ENCODE results near the gene CCNK. TPM values are rescaled to one million over a fixed set of nuclear protein-coding genes. Genes with fewer than 3 reads are reported as not detected.

Gene CCNK
- total and polyA plus RNA-seq, 2 of the 13 experiments (the other 11 are each of a cell fraction or from before 2014, with no cell fraction given), result 4.9 to 9.7 TPM

DNA sequence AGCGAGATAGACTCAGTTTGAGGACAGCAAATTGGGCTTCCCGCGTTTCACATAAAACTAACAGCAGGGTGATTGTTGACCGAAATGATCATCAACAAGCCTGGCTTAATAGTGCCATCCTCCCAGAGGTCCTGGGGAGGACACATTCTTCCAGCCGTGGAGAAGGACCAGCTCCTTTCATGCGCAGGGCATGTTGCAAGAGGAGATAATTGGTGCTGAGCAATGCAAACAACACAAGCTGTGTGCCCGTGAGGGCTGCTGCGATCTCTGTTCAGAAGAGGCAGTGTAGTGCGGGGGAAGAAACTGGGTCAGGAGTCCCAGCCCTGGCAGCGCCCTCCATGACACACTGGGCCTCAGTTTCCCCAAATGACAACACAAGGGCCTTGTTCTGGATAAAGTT lies 68.5 kb downstream of the CCNK start (continued):
- TF ChIP-seq ZBTB3 (CRISPR knock-in tag; IDR thresholded peaks at IDR 0.05; ENCODE audit: borderline replicate concordance, low read depth) (no peak), NR0B2 (CRISPR knock-in tag; IDR thresholded peaks at IDR 0.05) (no peak), ZNF451 (CRISPR knock-in tag; IDR thresholded peaks at IDR 0.05) (no peak), KLF11 (CRISPR knock-in tag; IDR thresholded peaks at IDR 0.05) (no peak), CC2D1A (CRISPR knock-in tag; IDR thresholded peaks at IDR 0.05) (no peak), ZNF605 (CRISPR knock-in tag; IDR thresholded peaks at IDR 0.05) (no peak), SALL1 (CRISPR knock-in tag; IDR thresholded peaks at IDR 0.05) (peak; percentile 68), MAFK (conservative IDR thresholded peaks at IDR 0.05 in 1 of 2, IDR thresholded peaks at IDR 0.05 in 1 of 2; ENCODE audit: low read length in 2 of 2) (no peak), EP300 (IDR thresholded peaks at IDR 0.05; ENCODE audit: low read depth in 2 of 2, low read length in 2 of 2) (peak in 1 of 2 experiments; percentile 37; a peak in 1 of 4 replicates), EP300 (CRISPR knock-in tag; IDR thresholded peaks at IDR 0.05; ENCODE audit: borderline replicate concordance) (0 out of 2 replicates have a peak, but pooled peaks have one; percentile 29), EED (CRISPR knock-in tag; IDR thresholded peaks at IDR 0.05) (no peak), ZNF441 (CRISPR knock-in tag; IDR thresholded peaks at IDR 0.05; ENCODE audit: borderline replicate concordance) (no peak), ZFP36 (IDR thresholded peaks at IDR 0.05; ENCODE audit: borderline replicate concordance, low read depth, low read length, partially characterized antibody) (peak; percentile 80), HDAC1 (CRISPR knock-in tag; IDR thresholded peaks at IDR 0.05) (peak; percentile 59), AKNA (CRISPR knock-in tag; IDR thresholded peaks at IDR 0.05; ENCODE audit: borderline replicate concordance) (no peak), ETV5 (CRISPR knock-in tag; IDR thresholded peaks at IDR 0.05; ENCODE audit: borderline replicate concordance) (no peak), ZNF879 (CRISPR knock-in tag; IDR thresholded peaks at IDR 0.05) (no peak), SMAD9 (CRISPR knock-in tag; IDR thresholded peaks at IDR 0.05) (no peak), NR1H2 (CRISPR knock-in tag; IDR thresholded peaks at IDR 0.05; ENCODE audit: borderline replicate concordance, low read depth) (no peak), ZNF816 (CRISPR knock-in tag; IDR thresholded peaks at IDR 0.05; ENCODE audit: borderline replicate concordance) (no peak)
- TF ChIP-seq, protein P1, sequence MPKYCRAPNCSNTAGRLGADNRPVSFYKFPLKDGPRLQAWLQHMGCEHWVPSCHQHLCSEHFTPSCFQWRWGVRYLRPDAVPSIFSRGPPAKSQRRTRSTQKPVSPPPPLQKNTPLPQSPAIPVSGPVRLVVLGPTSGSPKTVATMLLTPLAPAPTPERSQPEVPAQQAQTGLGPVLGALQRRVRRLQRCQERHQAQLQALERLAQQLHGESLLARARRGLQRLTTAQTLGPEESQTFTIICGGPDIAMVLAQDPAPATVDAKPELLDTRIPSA (CRISPR knock-in tag; IDR thresholded peaks at IDR 0.05; ENCODE audit: borderline replicate concordance), result no peak
- TF ChIP-seq, protein P2, sequence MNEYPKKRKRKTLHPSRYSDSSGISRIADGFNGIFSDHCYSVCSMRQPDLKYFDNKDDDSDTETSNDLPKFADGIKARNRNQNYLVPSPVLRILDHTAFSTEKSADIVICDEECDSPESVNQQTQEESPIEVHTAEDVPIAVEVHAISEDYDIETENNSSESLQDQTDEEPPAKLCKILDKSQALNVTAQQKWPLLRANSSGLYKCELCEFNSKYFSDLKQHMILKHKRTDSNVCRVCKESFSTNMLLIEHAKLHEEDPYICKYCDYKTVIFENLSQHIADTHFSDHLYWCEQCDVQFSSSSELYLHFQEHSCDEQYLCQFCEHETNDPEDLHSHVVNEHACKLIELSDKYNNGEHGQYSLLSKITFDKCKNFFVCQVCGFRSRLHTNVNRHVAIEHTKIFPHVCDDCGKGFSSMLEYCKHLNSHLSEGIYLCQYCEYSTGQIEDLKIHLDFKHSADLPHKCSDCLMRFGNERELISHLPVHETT (CRISPR knock-in tag; conservative IDR thresholded peaks at IDR 0.05), result no peak

Data from HepG2 (cell line).